GM19468 (cell line): ENCODE measurements around the gene C3orf22.
"Not testable (repeated sequence)": the region's sequence is repeated elsewhere in the genome, so short reads cannot be mapped to it uniquely, and the experiment has no call there.

Experiments used
- ATAC-seq: cut with Tn5 transposase; IDR thresholded peaks from one replicate; pipeline ENCODE4 v1.9.1; 2021; ENCODE audit warnings: mild to moderate bottlenecking, moderate library complexity, moderate number of reproducible peaks; ENCODE audit not compliant: unreplicated experiment; ENCODE audit errors: extremely low read depth

The C3orf22 gene

GRCh38 chr3:126545544-126545943, 13.2 kb downstream of the C3orf22 start:
- no peak for ATAC-seq

DNA sequence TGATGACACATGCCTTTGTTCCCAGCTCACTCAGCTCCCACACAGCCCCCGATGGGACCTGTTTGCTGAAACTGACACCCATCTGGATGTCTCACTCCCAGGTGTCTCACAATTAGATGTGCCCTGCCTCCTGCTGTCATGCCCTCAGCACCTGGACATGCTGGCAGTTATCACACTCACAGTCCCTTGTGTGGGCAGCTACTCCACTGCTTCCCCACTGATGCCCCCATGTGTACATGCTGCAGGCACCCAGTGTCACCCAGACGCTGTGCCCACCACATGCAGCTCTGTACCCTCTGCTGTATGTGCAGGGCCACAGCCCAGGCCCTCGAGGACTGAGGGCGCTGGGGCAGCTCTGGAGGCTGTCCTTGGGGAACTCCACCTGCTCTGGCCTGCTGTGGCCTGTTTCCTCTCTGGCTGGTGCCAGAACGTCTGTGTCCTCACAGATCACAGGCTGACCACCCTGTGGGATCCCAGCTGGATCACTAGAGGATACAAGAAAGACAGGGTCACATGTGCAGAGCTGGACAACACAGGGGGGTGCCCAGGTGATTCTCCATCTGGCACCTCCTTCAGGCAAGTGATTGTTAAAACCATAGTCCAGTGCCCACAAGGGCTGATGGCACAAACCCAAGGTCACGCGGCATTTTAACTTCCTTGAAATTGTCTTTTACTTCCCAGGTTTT, 14.0 kb downstream of the C3orf22 start:
- no peak for ATAC-seq

- no peak for ATAC-seq
These were observed 15.2 kb downstream of the C3orf22 start for GRCh38 chr3:126543457-126544061.

DNA sequence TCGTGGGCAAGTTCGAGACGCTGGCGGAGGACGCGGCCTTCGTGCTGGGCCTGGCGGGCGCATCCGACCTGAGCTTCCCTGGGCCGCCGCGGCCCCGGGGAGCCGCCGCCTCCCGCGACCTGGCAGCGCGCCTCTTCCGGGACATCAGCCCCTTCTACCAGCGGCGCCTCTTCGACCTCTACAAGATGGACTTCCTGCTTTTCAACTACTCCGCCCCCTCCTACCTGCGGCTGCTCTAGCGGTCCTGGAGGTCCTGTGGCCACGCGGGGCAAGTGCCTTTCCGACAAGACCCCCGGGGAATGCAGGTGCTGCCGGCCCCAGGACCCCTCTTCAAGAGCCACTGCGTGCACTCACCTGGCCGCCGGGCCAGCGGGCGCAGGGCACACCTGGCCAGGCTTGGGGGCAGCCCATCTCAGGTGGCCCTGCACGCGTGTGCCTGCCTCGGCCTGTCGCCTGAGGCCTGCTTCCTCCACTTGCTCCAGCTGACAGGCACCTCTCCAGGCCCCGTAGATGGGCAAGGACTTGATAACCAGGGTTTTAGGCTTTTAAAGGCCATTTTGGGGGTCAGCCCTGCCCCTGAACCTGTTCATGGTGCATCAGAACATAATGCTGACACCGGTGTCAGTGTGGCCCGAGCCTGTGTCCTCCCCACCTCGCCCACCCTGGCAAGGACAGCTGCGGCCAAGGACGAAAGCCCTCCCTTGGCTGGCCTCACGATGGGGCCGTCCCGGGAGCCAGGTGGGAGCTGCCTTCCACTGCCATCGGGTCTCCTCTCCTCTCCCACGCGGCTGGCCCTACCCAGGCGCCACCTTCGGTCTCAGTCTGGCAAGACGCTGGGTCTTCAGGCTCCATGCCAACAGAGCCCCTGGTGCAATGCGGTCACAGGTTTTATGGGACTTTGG, 16.1 kb downstream of the C3orf22 start:
- ATAC-seq, result no peak

GRCh38 chr3:126541628-126542339, 16.9 kb downstream of the C3orf22 start:
- no peak for ATAC-seq

GRCh38 chr3:126540951-126541627, 17.6 kb downstream of the C3orf22 start:
- no peak for ATAC-seq

GRCh38 chr3:126540342-126540849, 18.3 kb downstream of the C3orf22 start:
- ATAC-seq, result no peak

GRCh38 chr3:126539558-126540250, 19.0 kb downstream of the C3orf22 start:
- ATAC-seq, result no peak

- ATAC-seq, result no peak
These were observed 19.8 kb downstream of the C3orf22 start for GRCh38 chr3:126538966-126539365.

GRCh38 chr3:126538316-126538715, 20.4 kb downstream of the C3orf22 start:
- ATAC-seq, result no peak

DNA sequence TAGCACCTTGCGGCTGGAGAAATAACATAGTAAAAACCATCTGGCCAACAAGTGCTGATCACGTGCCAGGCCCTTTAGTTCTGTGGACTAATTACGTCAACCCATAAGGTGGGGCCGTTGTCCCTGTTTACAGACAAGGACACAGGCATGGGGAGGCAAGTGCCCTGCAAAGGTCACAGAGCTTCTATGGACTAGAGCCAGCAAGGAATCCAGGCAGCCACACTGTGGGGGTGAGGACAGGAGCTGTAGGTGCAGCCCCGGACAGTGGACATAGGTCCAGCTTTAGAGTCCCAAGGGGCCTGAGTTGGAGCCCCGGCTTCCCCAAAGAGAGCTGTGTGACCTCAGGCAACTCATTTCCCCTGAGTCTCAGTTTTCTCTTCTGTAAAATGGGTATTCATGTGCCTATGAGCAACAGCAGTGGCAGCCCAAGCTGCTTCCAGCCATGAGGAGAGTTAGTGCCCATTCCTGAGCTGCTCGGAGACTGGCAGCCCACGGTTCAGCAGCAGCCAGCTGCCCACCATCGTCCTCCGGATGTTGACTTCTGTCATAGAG, 20.9 kb downstream of the C3orf22 start:
- no peak for ATAC-seq

DNA sequence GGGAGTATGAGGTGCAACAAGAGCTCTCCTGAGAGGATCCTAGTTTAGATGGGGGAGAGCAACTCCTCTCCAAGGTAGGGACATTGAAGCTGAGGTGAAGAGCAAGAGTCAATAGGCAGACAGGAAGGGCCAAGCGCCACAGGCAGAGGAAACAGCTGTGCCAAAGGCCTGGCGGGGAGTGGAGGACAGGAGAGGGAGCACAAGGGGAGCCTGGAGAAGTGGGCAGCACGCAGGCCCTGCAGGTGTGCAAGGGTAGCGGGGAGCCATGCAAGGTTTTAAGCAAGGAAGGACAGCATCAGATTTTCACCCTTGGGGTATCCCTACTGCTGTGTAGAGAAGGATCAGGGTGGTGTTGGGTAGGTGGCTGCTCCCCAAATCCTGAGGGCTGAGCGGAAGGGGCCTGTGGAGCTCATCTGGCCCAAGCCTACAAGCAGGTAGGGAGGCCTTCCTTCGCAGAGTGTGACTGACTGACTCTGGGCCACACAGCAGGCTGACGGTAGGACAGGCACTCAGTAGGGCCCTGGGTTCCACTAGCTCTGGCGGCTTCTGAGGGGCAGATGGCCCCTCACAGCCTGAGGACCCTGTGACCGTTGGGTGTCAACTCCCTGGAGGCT, 21.5 kb downstream of the C3orf22 start:
- ATAC-seq, result no peak

- no peak for ATAC-seq
These were observed 22.6 kb downstream of the C3orf22 start for GRCh38 chr3:126536126-126536525.

GRCh38 chr3:126535636-126536035, 23.1 kb downstream of the C3orf22 start:
- no peak for ATAC-seq

- not testable (repeated sequence) for ATAC-seq
These were observed 24.0 kb downstream of the C3orf22 start for GRCh38 chr3:126534716-126535115.

- ATAC-seq, result no peak
These were observed 25.2 kb downstream of the C3orf22 start for GRCh38 chr3:126533506-126533905.

- ATAC-seq, result no peak
These were observed 27.7 kb downstream of the C3orf22 start for GRCh38 chr3:126531051-126531330.

GRCh38 chr3:126530171-126531050, 28.3 kb downstream of the C3orf22 start:
- no peak for ATAC-seq
